WI38 (cell line): ENCODE data around the gene PLD5.

Source experiments
- H3K4me3 ChIP-seq: 2 replicates; pipeline ENCODE4 v1.5.1; 2011; ENCODE audit warnings: low read depth, mild to moderate bottlenecking, control low read depth, low read length
- CTCF ChIP-seq: IDR thresholded peaks from 2 replicates; pipeline ENCODE4 v1.5.1; 2012; ENCODE audit warnings: low read depth, mild to moderate bottlenecking, control low read depth, low read length

Gene PLD5

DNA sequence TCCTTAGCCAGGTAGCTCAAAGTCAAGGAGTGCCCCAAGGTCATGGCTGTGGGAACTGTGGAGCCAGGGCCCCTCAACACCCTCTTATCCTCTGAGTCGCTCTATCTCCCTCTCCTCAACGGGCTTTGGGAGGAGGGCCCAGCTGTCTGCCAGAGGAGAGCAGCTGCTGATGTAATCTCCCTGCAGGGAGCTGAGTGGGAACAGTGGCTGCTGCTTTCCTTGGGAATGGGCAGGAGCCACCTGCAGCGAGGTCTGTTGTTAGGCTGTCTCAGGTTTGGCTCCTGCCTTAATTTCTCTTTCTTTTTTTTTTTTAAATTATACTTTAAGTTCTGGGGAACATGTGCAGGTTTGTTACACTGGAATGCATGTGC is 466.8 kb downstream of the PLD5 start:
- no peak for TF ChIP-seq CTCF
- H3K4me3 ChIP-seq: no peak overlapping the region

- no peak overlapping the region for H3K4me3 ChIP-seq
- no peak for TF ChIP-seq CTCF
These were observed 467.3 kb downstream of the PLD5 start for GRCh38 chr1:242056988-242057744.

DNA sequence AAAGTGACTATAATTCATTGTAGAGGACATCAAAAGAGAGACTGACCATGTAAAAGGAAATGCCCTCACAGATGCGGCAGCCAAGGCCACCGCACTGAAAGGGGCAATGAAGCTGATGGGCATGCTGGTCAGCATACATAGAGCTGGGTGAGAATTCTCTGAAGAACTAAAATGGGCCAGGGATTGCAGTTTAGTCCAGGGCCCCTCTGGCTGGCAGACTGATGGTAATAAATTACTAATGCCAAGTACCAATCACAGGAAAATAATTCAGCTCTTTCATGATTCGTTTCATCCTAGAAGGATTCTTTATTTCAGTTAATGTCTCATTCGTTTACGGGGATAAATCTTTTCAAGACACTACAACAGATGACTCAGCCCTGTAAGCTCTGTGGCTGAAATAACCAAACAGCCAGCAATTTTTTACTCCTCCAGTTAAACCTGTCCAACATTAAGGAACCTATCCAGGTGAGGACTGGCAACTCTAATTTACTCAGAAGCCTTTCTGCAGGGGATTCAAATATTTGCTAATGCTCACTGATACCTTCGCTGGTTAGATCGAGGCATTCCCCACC is 468.7 kb downstream of the PLD5 start:
- no peak overlapping the region for H3K4me3 ChIP-seq
- no peak for TF ChIP-seq CTCF

- no peak overlapping the region for H3K4me3 ChIP-seq
- TF ChIP-seq CTCF: no peak
These were observed 481.3 kb downstream of the PLD5 start for GRCh38 chr1:242043165-242043564.

DNA sequence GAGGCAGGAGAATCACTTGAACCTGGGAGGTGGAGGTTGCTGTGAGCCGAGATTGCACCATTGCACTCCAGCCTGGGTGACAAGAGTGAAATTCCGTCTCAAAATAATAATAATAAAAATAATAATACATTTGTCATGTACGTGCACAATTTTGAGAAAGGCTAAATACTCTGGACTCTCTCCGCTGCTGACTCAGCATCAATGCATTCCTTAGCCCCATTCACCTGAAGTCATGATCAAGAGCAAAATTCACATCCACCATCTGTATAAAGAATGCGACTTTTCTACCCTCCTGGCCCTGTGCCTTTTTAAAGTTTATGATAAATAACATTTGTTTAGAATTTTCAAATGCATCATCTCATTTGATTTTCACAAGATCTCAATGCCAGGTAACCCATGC is 490.1 kb downstream of the PLD5 start:
- H3K4me3 ChIP-seq: no peak overlapping the region
- TF ChIP-seq CTCF: no peak

- no peak overlapping the region for H3K4me3 ChIP-seq
These were observed 491.1 kb downstream of the PLD5 start for GRCh38 chr1:242033447-242033846.

More at GRCh38 chr1:242033447-242033846, 491.1 kb downstream of the PLD5 start:
- no peak for TF ChIP-seq CTCF
